WTC11 (cell line): Measurements from ENCODE around the gene ITGAE.

ENCODE experiments used
- CBFB ChIP-seq: sonication (generic); formaldehyde crosslinking; IDR thresholded peaks from 2 replicates; pipeline ENCODE4 v1.8.1; 2022; ENCODE audit warnings: mild to moderate bottlenecking, low read depth, missing genetic modification reagents
- TF ChIP-seq, protein P1 (sequence below): sonication (generic); formaldehyde crosslinking; IDR thresholded peaks from 2 replicates; pipeline ENCODE4 v1.8.0; 2022; ENCODE audit warnings: mild to moderate bottlenecking, missing genetic modification reagents

DNA sequence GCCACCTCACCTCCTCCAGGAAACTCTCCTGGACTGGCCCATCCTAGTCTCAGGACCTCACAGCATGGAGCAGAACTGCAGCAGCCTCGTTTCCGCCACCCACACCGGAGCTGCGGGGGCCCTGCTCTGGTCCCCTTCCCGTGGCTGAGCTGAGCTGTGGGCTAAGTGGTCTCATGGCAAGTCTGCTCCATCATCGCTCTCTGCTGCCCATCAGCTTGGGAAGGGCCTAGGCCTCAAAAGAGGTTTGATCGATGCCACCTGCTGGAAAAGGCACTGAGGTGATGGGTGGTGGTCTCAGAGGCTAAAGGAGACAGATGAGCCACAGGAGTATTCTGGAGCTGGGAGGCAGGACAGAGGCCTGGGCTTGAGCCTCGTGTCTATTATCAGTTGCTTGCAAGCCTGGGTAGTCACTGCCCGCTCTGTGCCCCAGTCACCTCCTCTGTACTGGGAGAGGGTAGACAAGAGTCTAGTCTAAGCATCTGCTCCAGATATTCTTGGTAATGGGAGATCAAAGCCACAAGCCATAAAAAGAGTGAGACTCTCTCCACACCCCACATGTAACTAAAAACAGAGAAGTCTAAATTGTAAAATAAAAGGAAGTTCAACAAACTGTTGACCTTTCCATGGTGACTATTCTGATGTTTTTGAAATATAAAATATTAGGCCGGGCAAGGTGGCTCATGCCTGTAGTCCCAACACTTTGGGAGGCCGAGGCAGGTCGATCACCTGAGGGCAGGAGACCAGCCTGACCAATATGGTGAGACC lies 1.6 kb downstream of the ITGAE start:
- TF ChIP-seq CBFB (CRISPR knock-in tag): no peak
- TF ChIP-seq, protein P1, sequence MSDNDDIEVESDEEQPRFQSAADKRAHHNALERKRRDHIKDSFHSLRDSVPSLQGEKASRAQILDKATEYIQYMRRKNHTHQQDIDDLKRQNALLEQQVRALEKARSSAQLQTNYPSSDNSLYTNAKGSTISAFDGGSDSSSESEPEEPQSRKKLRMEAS (CRISPR knock-in tag): no peak
